Measurements from ENCODE around the gene SOX5. TPM values are rescaled to one million over a fixed set of nuclear protein-coding genes. Genes with fewer than 3 reads are reported as not detected.

Gene SOX5
- total RNA-seq, 1 experiment from 2014 or later = not detected

GRCh38 chr12:23681237-23681636 is 268.2 kb downstream of the SOX5 start:
- intact Hi-C loops (cut with micrococcal nuclease; ENCODE audit: unreplicated experiment) = no loop called here
- CTCF ChIA-PET = no interaction called here
- no peak for TF ChIP-seq CTCF (IDR thresholded peaks at IDR 0.05; ENCODE audit: unreplicated experiment)
- BruUV-seq (replicated peaks) = no TSS peak
- peaks cover 2% of the 10 kb centered on the region for H3K9me3 Mint-ChIP-seq (ENCODE audit: low read depth, unreplicated experiment)
- H3K4me3 Mint-ChIP-seq (ENCODE audit: low read depth, unreplicated experiment) = no peak overlapping the region
- H3K27me3 Mint-ChIP-seq (ENCODE audit: unreplicated experiment) = no peaks in the 10 kb centered on the region
- no peak for DNase-seq
- no peaks in the 10 kb centered on the region for H3K36me3 Mint-ChIP-seq (ENCODE audit: insufficient read depth, unreplicated experiment)
- H3K4me1 Mint-ChIP-seq (ENCODE audit: low read depth, unreplicated experiment) = no peaks in the 10 kb centered on the region
- H3K27ac Mint-ChIP-seq (ENCODE audit: unreplicated experiment) = no peak overlapping the region

GRCh38 chr12:23674064-23674463 is 275.4 kb downstream of the SOX5 start:
- no peaks in the 10 kb centered on the region for H3K36me3 Mint-ChIP-seq (ENCODE audit: insufficient read depth, unreplicated experiment)
- H3K4me1 Mint-ChIP-seq (ENCODE audit: low read depth, unreplicated experiment) = no peaks in the 10 kb centered on the region
- no peak for DNase-seq
- H3K9me3 Mint-ChIP-seq (ENCODE audit: low read depth, unreplicated experiment) = peaks cover 3% of the 10 kb centered on the region
- intact Hi-C loops (cut with micrococcal nuclease; ENCODE audit: unreplicated experiment) = no loop called here
- TF ChIP-seq CTCF (IDR thresholded peaks at IDR 0.05; ENCODE audit: unreplicated experiment) = no peak
- H3K4me3 Mint-ChIP-seq (ENCODE audit: low read depth, unreplicated experiment) = no peak overlapping the region
- BruUV-seq (replicated peaks) = no TSS peak
- CTCF ChIA-PET = no interaction called here
- no peak overlapping the region for H3K27ac Mint-ChIP-seq (ENCODE audit: unreplicated experiment)
- H3K27me3 Mint-ChIP-seq (ENCODE audit: unreplicated experiment) = no peaks in the 10 kb centered on the region

GRCh38 chr12:23671881-23672280 is 277.6 kb downstream of the SOX5 start:
- Mint-ChIP-seq H3K27me3 (ENCODE audit: unreplicated experiment) (no peaks in the 10 kb centered on the region), H3K4me3 (ENCODE audit: low read depth, unreplicated experiment) (no peak overlapping the region), H3K36me3 (ENCODE audit: insufficient read depth, unreplicated experiment) (no peaks in the 10 kb centered on the region), H3K4me1 (ENCODE audit: low read depth, unreplicated experiment) (no peaks in the 10 kb centered on the region), H3K27ac (ENCODE audit: unreplicated experiment) (no peak overlapping the region), H3K9me3 (ENCODE audit: low read depth, unreplicated experiment) (peaks cover 3% of the 10 kb centered on the region)
- CTCF ChIA-PET = no interaction called here
- no TSS peak for BruUV-seq (replicated peaks)
- no peak for TF ChIP-seq CTCF (IDR thresholded peaks at IDR 0.05; ENCODE audit: unreplicated experiment)
- DNase-seq = no peak
- intact Hi-C loops (cut with micrococcal nuclease; ENCODE audit: unreplicated experiment) = no loop called here

- TF ChIP-seq CTCF (IDR thresholded peaks at IDR 0.05; ENCODE audit: unreplicated experiment) = no peak
- BruUV-seq (replicated peaks) = no TSS peak
- Mint-ChIP-seq H3K27me3 (ENCODE audit: unreplicated experiment) (no peaks in the 10 kb centered on the region), H3K36me3 (ENCODE audit: insufficient read depth, unreplicated experiment) (no peaks in the 10 kb centered on the region), H3K27ac (ENCODE audit: unreplicated experiment) (no peak overlapping the region), H3K4me1 (ENCODE audit: low read depth, unreplicated experiment) (no peaks in the 10 kb centered on the region), H3K9me3 (ENCODE audit: low read depth, unreplicated experiment) (no peaks in the 10 kb centered on the region), H3K4me3 (ENCODE audit: low read depth, unreplicated experiment) (no peak overlapping the region)
- no peak for DNase-seq
- CTCF ChIA-PET = no interaction called here
- intact Hi-C loops (cut with micrococcal nuclease; ENCODE audit: unreplicated experiment) = no loop called here
Measured at GRCh38 chr12:23670684-23671083, 278.8 kb downstream of the SOX5 start.

- Mint-ChIP-seq H3K4me1 (ENCODE audit: low read depth, unreplicated experiment) (no peaks in the 10 kb centered on the region), H3K27me3 (ENCODE audit: unreplicated experiment) (no peaks in the 10 kb centered on the region), H3K36me3 (ENCODE audit: insufficient read depth, unreplicated experiment) (no peaks in the 10 kb centered on the region), H3K27ac (ENCODE audit: unreplicated experiment) (no peak overlapping the region), H3K9me3 (ENCODE audit: low read depth, unreplicated experiment) (no peaks in the 10 kb centered on the region), H3K4me3 (ENCODE audit: low read depth, unreplicated experiment) (no peak overlapping the region)
- intact Hi-C loops (cut with micrococcal nuclease; ENCODE audit: unreplicated experiment) = no loop called here
- no peak for TF ChIP-seq CTCF (IDR thresholded peaks at IDR 0.05; ENCODE audit: unreplicated experiment)
- BruUV-seq (replicated peaks) = no TSS peak
- DNase-seq = no peak
- CTCF ChIA-PET = no interaction called here
Measured at GRCh38 chr12:23669691-23670090, 279.8 kb downstream of the SOX5 start.
